ENCODE results near the gene ZSWIM3.

ZSWIM3 gene

DNA sequence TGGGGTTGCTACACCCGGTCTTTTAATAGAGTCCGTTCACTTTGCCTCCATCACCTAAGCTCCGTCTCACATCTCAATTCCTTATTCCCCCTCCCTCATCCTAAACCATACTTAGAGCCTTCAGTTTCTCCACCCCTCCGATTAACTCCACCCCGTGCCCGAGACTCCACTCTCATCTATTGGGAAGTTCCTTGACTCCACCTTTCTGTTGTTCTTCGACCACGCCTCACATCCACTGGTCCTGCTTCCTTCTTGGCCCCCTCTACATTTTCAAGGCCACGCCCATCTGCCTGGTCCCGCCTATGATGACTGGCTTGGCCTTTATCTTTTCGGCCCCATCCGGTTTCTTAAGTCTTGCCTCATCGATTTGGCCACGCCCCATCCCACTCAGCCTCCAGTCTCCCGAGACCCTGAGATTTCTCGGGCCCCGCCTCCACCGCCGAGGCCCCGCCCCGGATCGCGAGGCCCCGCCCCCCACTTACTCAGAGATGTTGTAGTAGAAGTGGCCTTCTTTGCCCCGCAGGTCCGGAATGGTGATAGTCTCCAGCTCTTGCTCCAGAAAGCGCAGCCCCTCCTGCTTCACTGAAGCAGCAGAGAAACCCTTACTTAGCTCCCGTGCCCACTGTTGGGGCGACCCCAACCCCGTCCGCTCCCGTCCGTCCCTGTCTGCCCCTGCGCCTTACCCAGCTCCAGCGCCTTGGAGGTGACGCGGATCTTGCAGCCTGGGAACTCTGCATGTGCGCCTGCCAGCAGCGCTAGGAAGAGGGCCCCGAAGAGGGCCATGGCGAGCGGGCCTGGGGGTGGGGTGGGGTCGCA, 53.5 kb downstream of the ZSWIM3 start:
- DNase-seq: peak; percentile 97 to 100

DNA sequence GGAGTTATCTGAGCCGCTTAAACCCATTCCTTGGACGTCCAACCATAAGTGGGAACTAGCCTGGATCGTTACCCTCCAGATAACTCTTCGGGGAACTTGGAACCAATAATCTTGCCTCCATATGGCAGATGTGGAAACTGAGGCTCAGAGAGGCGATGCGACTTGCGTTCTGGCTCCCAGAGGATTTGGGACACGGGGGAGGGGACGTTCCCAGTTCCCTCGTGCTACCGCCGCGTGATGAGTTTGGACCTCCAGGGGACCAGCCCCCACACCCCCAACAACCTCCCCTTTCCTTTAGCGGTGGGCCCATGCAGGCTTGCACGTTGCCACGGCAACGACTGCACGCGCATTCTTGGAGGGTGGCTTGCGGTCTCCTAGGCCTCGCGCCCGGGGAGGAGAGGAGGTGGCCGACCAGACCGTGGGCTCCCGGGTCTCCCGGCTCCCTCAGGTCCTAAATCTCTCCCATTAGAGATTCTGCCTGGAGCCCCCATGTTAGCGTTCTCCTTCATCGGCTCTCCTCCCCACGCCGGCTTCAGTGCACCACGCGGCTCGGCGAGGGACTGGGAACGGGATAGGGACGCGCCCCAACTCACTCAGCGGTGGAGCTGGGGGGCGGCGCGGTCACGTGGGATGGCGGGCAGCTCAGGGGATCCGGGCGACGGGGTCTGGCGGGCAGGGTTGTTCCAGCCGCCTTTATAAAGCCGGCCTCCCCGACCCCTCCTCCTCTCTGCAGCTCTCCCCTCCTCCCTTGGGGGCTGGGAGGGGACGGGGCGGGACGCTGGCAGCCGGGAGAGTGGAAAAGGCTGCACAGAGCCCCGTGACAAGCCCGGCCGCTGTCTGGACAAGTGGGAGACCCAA, 54.3 kb downstream of the ZSWIM3 start, which contains the start of gene PLTP:
Gene PLTP, minus strand, starts transcription at position 670 of the 858 bp plus-strand sequence. CDS start 703 bp downstream, outside the sequence.
- DNase-seq: peak in 1 of 2 donors; percentile 21

DNA sequence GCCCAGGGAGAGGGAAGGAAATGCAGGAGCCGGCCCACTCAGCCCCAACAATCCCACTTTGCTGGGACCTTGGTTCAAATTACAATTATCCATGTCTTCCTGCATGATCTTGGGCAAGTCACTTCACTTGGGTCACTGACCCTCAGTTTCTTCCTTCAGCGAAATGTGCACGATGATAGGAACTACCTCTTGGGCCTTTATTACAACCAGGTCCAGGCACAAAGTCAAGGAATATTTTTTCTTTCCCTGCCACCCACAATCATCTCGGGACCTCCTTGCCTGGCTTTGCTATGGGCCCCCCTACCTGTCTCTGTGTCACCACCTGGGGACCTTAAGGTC, 54.9 kb downstream of the ZSWIM3 start:
- DNase-seq: no peak

DNA sequence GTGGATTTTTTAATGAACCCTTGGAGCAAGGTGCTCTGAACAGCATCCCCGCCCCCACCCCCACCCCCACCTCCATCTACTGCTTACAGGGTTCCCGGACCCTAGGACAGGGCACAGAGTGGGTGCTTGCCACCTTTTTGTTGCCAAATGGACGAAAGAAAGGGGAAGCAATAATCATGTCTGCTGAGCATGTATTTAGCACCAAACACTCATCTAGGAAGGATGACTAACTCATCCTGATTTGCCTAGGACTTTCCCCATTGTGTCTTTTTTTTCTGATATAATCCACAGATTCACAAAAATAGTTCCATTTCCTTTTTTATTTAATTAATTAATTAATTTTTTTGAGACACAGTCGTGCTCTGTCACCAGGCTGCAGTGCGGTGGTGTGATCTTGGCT, 55.7 kb downstream of the ZSWIM3 start:
- DNase-seq: peak; percentile 80 to 91

DNA sequence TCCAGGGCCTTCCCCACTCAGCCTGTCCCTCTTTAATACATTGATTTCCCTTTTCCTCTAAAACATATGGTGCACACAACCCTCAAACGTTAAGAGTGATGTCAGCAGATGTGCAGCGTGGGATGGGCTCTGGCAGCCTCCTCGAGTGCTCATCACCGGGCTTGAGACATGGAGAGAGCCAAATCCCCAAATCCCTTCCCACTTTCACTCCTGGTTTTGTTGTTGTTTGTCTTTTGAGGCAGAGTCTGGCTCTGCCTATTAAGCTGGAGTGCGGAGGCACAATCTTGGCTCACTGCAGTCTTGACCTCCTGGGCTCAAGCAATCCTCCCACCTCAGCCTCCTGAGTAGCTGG, 60.4 kb downstream of the ZSWIM3 start:
- DNase-seq: peak; percentile 14 to 25

DNA sequence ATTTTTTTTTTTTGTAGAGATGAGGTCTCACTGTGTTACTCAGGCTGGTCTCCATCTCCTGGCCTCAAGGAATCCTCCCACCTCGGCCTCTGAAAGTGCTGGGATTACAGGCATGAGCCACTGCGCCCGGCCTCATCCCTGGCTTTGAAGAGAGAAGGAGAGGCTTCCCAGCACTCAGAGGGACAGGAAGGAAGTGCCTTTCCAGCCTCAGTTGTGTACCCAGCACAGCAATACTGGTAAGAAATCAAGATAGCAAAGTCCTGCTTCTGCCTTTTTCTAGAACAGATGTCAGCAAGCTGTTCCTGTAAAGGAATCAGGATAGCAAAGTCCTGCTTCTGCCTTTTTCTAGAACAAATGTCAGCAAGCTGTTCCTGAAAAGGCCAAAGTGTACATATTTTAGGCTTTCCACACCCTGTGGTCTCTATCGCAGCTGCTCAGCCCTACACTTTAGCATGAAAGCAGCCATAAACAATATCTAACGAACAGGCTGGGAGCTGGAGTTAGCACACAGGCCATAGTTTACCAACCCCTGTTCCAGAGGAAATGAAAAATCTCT, 60.8 kb downstream of the ZSWIM3 start:
- peak in 1 of 2 donors; percentile 10 for DNase-seq

DNA sequence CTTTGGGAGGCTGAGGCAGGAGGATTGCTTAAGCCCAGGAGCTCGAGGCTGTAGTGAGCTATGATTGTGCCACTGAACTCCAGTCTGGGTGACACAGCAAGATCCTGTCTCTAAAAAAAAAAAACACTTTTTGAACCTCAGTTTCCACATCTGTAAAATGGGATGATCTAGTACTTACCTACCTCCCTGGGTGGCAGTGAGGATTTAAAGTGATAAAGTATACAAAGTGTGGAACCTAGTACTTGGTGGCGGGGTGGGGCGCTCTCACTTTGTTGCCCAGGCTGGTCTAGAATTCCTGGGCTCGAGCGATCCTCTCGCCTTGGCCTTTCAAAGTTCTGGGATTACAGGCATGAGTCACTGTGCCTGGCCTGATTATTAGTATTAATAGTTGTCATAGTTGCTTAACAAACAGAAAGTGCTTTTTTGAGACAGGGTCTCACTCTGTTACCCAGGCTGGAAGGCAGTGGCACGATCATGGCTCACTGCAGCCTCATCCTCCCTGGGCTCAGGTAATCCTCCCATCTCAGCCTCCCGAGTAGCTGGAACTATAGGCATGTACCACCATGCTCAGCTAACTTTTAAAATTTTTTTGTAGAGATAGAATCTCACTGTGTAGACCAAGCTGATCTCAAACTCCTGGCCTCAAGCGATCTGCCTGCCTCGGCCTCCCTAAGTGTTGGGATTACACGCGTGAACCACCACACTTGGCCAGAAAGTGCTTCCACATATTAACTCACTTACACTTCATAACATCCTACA, 61.5 kb downstream of the ZSWIM3 start:
- DNase-seq: no peak

DNA sequence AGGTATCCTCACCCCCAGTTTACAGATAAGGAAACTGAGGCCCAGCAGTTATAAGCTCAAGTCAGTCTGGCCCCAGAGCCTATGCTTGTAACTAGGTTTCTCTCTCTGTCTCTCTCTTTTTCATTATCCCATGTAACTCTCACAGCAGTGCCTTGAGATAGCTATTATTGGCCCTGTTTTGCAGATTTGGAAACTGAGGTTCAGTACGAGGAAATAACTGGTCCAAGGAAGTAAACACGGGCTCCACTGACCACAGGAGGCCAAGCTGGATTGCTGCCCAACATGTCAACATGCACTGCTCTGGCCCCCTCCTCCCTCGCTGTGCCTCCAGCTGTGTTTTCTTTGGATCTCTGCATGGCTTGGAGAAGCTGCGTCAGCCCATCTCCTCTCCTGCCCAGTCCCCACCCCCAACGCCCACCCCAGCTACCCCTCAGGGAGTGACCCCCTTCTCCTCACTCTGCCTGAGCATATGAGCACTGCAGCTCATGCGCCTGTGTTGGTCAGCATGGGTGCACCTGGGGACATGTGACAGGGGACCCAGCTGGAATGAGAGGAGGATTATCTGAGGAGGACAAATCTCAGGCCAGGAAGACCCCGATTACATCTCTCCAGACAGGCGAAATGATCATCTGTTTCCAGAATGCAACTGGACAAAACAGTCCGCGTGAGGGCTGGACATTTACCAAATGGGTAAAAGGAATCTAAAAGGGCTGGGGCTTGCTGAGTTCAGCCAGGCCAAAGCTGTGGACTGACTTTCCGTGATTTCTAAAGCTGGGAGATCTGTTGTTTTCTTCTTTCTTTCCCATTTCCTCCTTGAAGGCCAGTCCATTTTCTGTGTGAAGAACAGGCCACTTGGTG, 62.4 kb downstream of the ZSWIM3 start:
- DNase-seq: peak in 1 of 2 donors; percentile 42

DNA sequence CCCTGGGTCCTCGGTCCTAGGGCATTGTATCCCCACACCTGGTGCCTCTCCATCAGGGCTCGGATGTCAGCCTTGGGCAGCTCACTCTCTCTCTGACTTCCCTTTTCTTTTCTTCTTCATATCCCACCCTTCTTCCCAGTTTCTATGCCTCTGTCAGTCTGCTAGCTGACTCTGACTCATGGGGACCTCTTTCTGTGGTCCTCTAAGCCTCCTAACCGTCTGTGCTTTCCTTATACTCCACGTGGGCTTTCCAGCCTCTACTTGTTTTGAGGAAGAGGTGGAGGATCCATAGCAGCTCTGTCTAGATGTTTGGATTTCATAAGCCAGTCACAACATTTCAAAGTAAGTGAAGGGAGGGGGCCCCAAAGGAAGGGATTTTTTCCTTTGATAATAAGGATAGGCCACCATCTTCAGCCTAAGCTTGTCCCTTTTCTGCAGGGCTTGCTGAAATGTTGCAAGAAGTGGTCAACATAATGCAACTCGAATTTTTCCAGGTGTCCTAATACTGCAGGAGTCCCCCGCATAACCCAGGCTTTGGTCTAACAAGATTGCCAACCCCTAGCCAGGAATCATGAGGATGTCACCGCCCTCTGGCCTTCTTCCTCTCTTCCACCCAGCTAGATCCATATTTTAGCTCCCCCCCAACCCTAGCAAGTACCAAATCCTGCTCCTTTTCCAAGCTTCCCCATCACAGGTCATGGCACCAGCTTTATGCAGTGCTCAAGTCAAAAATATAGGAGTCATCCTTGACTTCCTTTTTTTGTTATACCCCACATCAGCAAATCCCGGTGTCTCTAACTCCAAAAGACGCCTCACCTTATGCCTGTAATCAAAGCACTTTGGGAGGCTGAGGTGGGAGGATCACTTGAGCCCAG, 63.3 kb downstream of the ZSWIM3 start:
- DNase-seq: peak; percentile 79 to 90

DNA sequence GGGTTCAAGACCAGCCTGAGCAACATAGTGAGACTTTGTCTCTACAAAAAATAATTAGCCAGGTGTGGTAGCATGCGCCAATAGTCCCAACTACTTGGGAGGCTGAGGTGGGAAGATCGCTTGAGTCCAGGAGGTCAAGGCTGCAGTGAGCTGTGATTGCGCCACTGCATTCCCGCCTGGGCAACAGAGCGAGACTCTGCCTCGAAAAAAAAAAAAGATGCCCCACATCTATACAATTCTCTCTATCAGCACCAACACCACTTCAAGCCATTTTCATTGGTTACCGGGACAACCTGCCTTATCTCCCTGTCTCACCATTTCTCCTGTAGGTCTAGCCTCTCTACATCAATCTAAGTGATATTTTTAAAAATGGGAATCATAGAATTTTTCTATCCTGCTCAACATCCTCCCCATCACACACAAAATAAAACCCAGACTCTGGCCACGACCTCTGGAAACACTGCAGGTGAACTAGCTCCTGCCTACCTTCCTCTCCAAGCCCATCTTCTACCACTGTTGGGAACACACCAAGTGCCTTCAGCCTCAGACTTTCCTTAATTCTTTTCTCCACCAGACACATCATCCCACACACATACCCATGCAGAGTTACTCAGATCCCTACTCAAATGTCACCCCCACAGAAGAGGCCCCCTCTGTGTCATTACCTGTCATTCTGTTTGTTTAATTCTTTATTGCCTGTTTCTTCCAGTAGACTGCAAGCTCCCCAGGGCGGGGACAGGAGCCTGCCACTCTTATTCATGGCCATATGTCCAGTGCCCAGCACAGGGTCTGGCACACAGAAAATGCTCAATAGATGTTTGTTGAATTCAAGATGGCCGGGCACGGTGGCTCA, 64.1 kb downstream of the ZSWIM3 start:
- no peak for DNase-seq

DNA sequence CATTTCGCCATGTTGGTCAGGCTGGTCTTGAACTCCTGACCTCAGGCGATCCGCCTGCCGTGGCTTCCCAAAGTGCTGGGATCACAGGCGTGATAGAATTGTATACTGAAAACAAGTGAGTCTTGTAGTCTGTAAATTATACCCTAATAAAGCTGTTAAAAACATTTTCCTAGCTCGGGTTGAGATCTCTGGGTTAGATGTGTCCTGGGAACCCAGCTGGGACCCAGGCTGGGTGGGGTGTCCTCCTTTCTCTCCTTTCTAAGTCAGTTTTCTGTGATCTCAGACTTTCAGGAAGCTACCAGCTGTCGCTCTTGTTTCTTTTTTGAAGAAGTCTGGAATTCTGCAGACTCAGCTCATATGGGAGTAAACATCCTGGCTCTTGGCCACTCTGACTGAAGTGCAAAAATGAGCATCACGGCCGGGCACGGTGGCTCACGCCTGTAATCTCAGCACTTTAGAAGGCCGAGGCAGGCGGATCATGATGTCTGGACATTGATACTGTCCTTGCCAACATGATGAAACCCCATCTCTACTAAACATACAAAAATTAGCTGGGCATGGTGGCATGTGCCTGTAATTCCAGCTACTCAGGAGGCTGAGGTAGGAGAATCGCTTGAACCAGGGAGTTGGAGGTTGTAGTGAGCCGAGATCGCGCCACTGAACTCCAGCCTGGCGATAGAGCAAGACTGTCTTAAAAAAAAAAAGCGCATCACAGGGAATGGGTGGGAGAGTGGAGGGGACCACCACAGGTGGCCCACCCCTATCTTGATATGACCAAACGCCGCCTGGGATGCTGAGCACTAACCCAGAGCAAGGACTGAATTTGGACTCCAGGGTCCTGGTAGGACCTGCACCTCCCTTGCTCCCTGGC, 67.2 kb downstream of the ZSWIM3 start:
- DNase-seq: peak; percentile 38 to 47

DNA sequence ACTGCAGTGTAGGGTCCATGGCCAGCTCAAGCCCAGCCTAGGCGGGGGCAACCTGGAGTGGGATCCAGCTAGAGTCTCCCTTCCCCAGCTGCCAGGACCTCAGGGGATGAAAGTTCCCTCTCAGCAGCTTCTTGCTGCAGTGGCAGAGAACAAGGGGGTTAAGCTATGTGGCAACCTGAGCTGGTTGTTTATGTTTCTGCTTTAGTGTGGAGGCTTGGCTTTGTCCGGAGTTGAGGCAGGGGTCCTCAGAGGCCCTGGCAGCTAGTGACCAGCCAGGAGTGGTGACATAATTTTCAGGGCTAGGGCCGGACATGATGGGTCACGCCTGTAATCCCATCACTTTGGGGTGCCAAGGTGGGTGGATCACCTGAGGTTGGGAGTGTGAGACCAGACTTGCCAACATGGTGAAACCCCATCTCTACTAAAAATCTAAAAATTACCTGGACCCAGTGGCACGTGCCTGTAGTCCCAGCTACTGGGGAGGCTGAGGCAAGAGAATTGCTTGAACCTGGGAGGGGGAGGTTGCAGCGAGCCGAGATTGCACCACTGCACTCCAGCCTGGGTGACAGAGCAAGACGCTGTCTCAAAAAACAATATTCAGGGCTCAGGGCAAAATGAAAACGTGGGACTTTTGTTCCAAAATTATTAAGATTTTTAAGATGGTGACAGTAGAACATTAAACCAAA, 68.5 kb downstream of the ZSWIM3 start:
- DNase-seq: no peak

DNA sequence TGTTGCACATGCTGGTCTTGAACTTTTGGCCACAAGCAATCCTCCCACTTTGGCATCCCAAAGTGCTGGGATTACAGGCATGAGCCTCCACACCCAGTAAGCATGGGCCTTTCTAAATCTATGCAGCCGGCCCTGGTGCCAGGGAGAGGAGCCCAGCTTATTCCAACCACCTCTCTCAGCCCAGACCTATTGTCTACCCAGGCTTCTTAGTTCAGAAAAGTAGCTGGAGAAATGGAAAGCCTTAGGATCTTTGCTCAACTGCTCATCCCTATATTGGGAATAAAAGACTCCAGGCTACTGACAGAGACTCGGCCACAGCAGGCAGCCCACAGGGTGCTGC, 69.3 kb downstream of the ZSWIM3 start:
- DNase-seq: no peak

DNA sequence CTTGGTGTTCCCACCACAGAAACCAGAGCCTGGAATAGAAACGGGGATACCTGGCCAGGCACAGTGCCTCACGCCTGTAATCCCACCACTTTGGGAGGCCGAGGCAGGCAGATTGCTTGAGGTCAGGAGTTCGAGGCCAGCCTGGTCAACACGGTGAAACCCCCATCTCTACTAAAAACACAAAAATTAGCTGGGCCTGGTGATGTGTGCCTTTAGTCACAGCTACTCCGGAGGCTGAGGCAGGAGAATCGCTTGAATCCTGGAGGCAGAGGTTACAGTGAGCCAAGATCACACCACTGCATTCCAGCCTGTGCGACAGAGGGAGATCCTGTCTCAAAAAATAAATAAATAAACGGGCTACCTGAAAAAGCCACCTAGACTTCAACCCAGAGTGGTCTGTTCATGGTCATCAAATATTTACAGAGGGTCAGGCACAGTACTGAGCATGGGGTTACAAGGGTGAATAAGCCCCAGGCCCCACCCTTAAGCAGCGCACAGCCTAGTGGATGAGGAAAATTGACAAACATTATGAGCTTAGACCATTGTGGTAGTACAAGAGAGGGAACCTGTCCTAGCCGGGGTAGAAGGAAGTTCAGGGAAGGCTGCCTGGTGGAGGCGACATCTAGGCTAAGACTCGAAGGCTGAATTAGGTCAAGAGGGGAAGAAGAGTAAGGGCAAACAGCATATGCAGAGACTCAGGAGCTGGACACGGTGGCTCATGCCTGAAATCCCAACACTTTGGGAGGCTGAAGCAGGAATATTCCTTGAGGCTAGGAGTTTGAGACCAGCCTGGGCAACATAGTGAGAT, 69.9 kb downstream of the ZSWIM3 start:
- DNase-seq: no peak

All from inflammatory macrophage treated with lipopolysaccharide for 1 hour (primary cell).